Globus pallidus (tissue), 1 donor: Measurements from ENCODE around the gene AIM2.
"Not testable (repeated sequence)": the region's sequence is repeated elsewhere in the genome, so short reads cannot be mapped to it uniquely, and the experiment has no call there.

Experiments
- DNase-seq: peaks from one replicate; pipeline ENCODE4 v3.0.0-alpha.2; 2015; ENCODE audit warnings: low spot score

Gene AIM2

GRCh38 chr1:159079525-159079924, 3.0 kb upstream of the AIM2 start:
- no peak for DNase-seq

- DNase-seq, result no peak
Measured at GRCh38 chr1:159077120-159077961, 775 bp upstream of the AIM2 start.

GRCh38 chr1:159071970-159072582, 4.5 kb downstream of the AIM2 start:
- DNase-seq, result peak; percentile 60

GRCh38 chr1:159068886-159069285, 7.7 kb downstream of the AIM2 start:
- no peak for DNase-seq

- DNase-seq, result peak; percentile 43
Measured at GRCh38 chr1:159067699-159068621, 8.6 kb downstream of the AIM2 start.

- DNase-seq, result no peak
Measured at GRCh38 chr1:159066108-159066507, 10.5 kb downstream of the AIM2 start.

- no peak for DNase-seq
Measured at GRCh38 chr1:159065106-159065505, 11.5 kb downstream of the AIM2 start.

- no peak for DNase-seq
Measured at GRCh38 chr1:159058751-159059150, 17.8 kb downstream of the AIM2 start.

- peak; percentile 66 for DNase-seq
Measured at GRCh38 chr1:159056069-159056698, 20.4 kb downstream of the AIM2 start.

GRCh38 chr1:159055181-159055641, 21.4 kb downstream of the AIM2 start:
- no peak for DNase-seq

GRCh38 chr1:159054427-159054826, 22.1 kb downstream of the AIM2 start:
- DNase-seq, result no peak

GRCh38 chr1:159051436-159051835, 25.1 kb downstream of the AIM2 start:
- DNase-seq, result no peak

GRCh38 chr1:159046486-159046885, 30.1 kb downstream of the AIM2 start:
- DNase-seq, result not testable (repeated sequence)

- DNase-seq, result no peak
Measured at GRCh38 chr1:159040893-159041724, 35.5 kb downstream of the AIM2 start.

- DNase-seq, result no peak
Measured at GRCh38 chr1:159040206-159040605, 36.4 kb downstream of the AIM2 start.

- DNase-seq, result no peak
Measured at GRCh38 chr1:159030877-159031447, 45.6 kb downstream of the AIM2 start.

- DNase-seq, result no peak
Measured at GRCh38 chr1:159030311-159030710, 46.3 kb downstream of the AIM2 start.

- DNase-seq, result not testable (repeated sequence)
Measured at GRCh38 chr1:159026841-159027240, 49.7 kb downstream of the AIM2 start.

- DNase-seq, result no peak
Measured at GRCh38 chr1:159025043-159025442, 51.5 kb downstream of the AIM2 start.

GRCh38 chr1:159023723-159024122, 52.8 kb downstream of the AIM2 start:
- no peak for DNase-seq
